GM21529 (cell line): ENCODE results near the gene NRXN3.
"Not testable (repeated sequence)": the region's sequence is repeated elsewhere in the genome, so short reads cannot be mapped to it uniquely, and the experiment has no call there.

ENCODE experiments used
- ATAC-seq: cut with Tn5 transposase; IDR thresholded peaks from one replicate; pipeline ENCODE4 v1.9.1; 2021; ENCODE audit not compliant: unreplicated experiment

Gene NRXN3

DNA sequence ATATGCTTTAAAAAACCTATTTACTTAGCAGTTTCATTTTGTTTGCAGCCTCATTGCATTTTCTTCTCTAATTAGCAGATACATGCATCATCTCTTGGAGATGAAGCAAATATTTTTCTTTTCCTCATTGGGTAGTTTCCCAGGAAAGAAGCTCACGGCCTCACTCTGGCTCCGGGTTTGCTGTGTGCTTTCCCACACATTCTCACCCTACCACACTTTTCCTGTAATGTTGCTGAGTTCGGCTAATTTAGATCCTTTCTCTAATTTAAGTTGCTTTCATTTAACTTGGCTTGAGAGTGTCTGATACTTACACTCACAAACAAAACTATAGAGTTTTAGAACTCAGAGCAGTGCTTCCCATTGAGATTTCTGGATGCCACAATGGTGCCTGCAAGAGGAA is 928.2 kb downstream of the NRXN3 start:
- ATAC-seq: no peak

DNA sequence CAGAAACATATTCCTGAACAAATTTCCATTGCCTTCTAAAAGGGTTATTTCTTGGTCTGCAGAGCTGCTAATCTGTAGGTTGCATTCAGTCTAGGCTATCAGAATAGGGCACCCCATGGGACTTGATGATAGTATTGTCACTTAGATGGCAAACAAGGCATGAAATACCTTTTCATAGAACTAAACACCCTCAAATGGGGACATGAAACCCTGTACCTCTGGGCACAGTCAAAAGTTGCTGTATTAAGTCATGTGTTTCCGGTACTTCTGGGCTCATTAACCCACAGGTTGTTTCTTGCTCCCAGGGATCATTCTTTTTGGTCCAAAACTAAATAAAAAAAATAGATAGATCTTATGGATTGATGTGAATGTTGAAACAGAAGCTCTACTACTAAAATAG is 930.4 kb downstream of the NRXN3 start:
- no peak for ATAC-seq

DNA sequence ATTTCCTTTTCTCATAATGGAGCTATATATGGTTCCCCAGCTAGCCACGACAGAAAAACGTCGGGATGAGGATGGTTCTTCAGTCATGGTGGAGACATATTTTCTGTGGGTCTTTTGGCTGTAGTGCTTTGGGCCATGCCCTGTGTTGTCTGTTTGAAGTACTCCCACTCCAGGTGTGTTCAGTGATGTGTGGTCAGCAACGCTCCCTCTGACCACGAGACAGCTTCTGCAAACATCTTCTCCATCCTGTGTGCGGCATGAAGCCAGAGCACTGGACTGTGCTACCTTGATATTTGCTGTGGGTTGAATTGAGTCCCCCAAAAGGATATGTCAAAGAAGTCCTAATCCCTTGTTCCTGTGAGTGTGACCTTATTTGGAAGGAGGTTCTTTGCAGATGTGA is 931.2 kb downstream of the NRXN3 start:
- no peak for ATAC-seq

DNA sequence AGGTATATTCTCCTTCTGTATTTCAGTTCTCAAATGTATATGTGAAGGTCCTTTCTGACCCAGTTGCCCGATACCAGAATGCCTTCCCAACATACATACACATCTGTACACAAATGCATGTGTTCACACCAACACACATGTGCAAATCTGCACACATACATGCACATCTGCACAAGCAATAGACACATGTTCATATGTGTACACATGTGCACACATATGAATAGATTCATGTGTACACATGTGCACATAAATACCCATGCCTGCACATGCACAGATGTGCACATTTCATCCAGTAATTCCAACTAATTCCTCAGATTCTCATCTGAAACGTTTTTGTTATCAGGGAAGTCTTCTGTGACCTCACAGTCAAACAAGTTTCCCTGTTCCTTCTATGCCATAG is 933.6 kb downstream of the NRXN3 start:
- no peak for ATAC-seq

DNA sequence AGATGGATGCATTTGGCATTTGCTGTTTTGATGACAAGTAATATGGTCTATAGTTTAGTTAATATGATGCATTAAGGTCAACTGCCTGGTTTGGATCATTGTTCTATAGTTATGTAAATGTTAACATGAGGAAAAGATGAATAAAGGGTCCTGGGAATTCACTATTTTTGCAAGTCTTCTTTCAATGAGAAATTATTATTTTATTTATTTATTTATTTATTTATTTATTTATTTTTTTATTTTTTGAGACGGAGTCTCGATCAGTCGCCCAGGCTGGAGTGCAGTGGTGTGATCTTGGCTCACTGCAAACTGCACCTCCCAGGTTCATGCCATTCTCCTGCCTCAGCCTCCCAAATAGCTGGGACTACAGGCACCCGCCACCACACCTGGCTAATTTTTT is 940.4 kb downstream of the NRXN3 start:
- ATAC-seq: not testable (repeated sequence)

DNA sequence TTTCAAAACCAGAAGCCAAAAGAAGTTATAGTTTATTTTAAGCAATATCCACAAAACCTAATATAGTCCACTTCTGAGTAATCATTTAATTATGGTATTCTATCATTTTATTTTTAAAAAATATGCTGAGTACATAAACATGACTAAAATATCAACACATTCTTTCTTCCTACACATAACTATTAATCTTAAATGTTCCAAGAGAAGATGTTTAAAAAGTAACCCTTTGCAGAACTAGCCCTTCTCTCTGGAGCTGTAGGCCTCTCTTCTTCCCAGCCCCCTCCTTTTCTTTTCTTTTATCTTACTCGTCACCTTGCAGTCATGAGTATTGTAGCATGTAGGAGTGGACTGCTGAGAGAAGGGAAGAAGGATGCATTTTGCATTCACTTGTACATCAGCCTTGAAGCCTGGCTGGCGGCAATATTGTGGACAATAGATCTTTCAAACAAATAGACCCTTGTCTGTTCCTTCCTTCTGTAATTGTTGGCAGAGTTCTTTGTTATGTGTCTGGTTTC is 941.9 kb downstream of the NRXN3 start:
- no peak for ATAC-seq

DNA sequence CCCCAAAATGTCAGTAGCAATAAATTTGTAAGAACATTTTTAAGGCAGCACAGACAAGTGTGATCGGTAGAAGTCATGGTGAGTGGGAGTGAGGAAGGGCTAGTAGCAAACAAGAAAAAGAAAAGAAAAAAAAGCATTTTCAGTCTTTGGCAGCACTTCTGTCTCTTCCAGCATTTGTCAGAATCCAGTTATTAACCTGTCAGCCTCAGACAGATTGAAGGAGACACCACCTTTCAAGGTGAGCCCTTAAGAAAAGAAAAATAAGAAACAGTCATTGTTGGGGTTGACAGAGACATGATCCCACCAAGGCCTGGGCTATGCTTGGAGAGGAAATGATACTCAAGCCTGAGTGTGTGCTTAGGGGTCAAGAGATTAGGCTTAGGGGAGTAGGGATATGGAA is 947.4 kb downstream of the NRXN3 start:
- no peak for ATAC-seq

DNA sequence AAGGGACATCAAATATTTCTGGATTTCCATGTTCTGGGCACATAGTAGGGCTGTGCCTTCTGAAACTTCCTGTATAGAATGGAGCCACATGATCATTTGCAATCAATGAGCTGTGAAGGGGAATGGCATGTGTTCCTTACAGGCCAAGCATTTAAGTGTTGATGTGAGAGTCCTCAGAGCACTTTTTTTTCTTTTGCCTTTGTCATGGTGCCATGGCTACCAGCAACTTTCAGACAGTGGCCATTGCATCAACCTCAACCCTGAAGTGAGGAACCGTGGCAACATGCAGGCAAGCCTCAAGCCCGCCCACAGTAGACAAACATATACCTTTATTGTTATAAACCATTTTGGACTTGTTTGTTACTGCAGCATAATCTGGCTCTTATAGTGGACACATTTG is 948.1 kb downstream of the NRXN3 start:
- ATAC-seq: no peak

DNA sequence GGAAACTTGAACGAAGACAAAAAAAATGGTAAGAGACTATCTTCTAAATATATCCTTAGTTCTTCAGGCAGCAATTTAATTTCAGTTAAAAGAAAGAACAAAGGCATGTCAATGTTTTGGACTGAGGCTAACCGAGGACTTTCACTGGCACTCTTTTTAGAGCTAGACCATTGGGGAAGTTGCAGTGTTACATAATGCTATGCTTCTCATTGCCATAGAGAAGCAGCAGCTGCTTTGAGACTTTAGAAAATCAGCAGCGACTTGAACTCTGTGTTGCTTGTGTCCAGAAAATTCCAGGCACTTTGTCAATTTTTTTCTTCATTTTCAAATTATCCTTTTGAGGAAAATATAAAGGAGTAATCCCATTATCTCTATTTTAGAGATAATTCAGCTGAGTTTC is 964.2 kb downstream of the NRXN3 start:
- ATAC-seq: no peak

DNA sequence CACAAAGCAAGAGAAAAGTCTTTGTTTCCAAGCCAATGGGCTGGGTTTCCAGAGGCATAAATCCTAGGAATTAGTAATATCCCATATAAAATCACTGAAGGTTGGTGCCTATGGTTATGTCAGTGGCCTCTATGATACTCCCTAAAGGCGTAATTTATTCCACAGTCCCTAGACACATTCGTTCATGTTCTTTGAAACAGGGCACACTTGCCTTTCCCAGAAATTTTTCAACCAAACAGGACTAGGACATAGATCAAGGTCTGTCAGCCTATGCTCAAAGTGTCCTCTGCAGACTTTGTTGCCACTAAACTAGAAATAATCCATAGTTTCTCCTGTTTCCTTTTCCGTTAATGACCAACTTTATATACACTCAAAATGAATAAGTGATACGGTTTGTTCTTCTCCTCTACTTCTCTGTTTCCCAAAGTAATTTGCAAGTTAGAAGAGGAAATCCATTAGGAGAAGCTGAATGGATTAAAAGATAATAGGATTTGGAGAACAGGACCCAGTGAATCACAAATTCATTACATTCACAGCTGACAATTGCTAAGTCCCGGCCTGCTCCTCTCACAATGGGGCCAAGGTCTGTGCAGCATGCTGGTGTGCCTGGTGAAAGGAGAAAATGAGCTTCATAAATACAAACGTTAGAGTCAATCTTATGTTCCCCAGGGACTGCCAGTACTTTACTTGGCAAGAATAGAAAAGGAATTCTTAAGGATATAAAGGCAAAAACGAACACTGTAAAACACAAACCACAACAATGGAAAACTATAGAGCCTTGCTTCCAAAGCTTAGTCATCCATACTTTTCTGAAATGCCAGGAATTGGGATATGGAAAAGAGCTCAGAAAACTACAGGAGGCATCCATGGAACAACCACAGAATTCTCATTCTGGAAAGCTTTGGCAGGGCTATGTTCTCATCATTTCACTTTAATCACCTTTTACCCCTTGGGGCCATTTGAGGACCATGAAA is 966.2 kb downstream of the NRXN3 start:
- ATAC-seq: no peak

DNA sequence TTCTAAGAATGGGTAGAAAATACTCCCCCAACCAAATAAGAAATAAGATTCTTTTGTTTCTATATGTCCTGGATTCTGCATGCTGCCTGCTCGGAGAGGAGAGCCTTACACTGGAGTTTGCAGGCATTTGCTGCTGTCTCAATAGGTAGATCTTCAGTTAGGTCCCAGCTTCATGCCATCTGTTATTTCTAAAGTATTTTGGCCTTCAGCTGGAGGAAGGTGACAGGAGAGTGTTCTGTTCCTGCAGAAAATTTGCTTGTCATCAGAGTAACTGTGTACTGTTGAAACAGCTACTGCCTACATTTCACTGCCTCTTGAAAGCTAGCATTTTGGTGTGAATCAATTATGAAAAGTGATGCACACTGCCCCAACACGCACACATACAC is 966.9 kb downstream of the NRXN3 start:
- no peak for ATAC-seq

DNA sequence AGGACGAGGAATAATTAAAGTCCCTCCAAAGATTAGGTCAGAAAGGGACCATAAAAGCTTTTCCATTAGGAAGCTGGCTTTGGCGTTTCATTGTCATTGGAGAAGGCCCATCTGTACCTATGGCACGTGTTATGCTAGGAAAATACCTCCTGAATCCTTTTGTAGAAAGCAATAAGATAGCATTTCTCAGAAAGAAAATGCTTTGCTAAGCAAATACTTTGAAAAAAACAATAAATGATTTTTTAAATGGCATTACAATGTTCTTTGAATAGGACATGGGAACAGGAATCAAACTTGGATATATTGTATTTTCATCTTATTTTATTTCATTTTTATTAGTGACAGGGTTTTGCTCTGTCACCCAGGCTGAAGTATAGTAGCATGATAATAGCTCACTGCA is 967.7 kb downstream of the NRXN3 start:
- ATAC-seq: no peak

DNA sequence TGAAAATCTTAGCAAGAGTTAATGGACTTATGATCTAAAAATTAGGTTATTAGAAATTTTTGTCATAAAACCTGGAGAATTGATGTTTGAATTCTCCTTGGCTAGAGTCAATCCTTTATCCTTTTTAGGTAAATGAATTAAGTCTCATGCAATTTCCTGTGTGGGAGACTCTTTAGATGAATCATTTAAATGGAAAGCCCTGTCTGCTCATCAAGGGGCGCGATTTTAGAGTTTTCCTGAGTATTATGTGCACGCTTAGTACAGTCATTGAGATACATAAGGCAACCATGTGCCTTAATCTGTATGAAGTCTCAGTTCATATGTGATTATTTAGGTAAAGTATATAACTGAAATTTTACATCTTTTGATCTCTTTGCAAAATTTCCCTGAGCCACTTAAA is 974.7 kb downstream of the NRXN3 start:
- no peak for ATAC-seq

DNA sequence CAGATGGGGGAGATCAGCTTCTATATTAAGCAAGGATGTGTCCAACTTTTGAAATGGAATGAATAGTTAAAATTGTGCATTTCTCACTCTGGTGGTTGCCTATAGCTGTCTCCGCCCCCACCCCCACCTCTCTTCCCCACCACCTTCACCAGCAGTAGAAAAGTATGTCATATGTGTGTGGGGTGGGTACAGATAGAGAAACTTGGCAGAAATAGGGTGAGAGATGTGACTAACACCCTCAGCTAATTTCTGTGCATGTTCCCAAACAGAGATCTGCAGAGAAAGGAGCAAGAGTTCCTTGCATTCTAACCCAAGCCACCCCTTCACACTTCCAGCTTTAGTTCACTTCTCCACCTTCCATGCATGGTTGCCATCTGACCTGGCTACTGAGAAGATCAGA is 980.1 kb downstream of the NRXN3 start:
- ATAC-seq: no peak

DNA sequence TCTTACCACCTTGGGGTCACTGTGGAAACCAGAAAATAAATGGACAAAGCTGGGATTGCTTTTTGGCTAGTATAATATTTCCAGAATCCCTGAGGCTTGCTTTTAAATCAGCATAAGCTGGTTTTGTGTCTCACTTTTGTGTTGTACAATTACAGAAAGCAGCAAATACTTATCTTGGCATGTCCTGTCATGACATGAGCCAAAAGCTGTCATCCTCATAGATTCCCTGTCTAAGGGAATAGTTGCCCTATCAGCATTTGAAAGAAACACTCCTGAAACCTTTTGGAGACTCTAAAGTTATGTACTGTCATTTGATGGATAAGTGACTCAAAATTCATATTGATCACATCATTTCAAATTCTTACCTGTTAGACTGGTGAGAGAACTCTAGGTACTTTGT is 987.2 kb downstream of the NRXN3 start:
- ATAC-seq: no peak

DNA sequence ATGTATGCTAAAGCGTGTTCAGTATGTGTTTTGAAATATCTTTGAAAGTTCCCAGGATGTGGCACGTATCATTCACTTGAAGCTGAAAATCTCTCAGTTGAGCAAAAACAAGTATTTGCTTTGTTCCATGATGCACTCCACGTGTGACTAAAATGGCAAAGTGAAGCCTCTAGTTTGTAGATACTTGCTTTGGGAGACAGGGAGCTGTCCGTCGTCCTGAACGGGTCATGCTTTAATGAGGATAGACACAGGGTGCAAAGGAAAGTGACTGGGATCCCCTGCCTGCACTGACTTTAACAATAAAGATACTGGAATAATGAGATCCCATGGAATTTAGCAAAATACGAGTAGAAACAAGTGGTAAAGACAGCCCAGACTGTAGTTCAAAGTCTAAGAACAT is 991.4 kb downstream of the NRXN3 start:
- no peak for ATAC-seq

DNA sequence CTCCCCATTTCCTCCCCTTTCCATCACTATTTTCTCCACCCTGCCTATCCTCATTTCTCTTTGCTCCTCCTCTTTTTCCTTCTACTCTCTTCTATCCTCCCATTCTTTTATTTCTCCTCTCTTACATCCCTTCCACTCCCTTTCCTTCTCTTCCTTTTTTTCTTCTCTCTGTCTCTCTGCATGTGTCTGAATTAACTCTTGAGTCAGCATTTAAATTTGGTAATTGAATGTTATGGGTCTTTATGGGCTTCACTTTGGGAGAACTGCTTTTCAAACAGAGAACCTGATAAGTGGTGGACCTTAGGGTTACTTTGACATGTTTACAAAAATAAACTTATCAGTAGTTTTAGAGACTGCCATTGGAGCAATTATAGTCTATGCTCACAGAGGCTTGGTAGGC is 992.7 kb downstream of the NRXN3 start:
- ATAC-seq: no peak

DNA sequence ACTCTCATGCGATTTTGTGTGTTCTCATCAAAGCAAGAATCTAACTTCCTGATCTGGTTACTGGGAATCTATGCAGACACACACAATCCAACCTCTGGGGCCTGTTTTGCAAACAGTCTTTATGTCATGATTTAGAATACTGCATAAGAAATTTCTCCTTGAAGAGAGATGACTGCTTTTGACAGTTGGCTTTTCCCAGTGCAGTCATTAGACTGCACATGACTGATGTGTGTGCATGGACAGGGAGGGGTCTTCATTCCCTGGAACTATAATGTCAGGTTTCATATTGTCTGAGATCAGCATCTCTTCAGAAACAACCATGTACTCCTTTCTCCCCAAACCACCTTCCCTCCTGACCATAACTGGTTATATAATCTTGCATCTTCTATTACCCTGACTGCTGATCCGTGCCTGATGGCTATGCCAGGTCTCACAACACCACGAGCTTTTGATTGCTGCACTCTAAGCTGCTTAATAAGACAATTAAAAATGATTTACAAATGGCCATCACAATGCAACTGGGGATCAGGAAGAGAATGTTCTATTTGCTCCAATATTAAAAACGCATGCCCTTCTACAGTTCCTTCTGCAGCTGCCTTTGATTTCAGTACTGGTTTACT is 995.4 kb downstream of the NRXN3 start:
- ATAC-seq: no peak

DNA sequence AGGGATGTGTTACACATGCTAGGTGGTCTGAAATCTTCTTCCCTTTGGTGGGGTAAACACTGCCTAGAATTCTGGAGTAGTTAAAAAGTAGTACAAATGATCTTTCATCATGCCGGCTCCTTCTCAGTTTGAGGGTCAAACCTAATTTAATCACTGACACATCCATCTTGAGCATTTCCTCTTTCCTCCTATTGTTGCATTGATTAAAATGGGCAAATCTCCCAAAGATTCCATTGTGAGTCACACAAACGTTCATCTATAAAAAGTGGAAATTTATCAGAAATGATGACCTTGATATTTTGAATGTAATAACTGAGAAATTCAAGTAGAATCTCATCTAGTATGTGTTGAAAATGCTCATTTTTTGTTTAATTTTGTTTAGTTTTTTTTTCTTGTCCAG is 996.0 kb downstream of the NRXN3 start:
- no peak for ATAC-seq

DNA sequence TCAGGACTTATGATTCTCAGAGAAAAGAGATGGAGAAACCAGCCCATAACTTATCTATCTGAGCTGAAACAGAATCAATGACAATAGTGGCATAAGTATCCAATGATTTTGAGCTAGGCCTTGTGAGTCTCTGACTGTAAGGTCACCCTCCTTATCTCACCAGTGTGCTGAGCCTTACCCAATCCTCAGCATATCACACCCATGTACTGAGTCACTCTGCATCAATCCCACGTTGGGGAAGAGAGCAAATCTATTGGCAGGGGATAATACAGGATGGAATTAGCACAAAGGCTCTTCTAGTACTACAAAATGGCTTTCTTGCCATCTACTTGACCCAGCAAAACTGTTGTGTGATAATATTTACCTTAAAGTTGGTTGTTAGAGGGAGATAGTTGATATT is 997.8 kb downstream of the NRXN3 start:
- ATAC-seq: no peak

DNA sequence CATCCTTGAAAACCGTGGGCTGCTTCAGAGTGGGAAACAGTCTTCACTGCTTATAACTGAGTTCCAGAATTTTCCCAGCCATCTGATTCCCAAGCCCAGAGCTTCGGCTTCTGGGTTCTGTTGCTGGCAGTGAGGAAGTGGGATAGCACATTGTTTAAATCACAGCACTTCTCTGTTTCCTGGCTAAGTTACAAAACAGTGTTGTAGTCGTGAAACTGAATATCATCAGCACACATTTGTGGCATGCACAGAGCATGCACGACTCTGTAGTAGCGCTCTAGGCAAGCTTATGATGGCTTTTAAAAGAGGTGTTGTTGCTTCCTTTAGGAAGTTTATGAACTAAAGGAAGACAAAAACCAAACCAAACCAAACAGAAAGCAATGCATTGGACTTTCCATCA is 1005.5 kb downstream of the NRXN3 start:
- ATAC-seq: no peak

DNA sequence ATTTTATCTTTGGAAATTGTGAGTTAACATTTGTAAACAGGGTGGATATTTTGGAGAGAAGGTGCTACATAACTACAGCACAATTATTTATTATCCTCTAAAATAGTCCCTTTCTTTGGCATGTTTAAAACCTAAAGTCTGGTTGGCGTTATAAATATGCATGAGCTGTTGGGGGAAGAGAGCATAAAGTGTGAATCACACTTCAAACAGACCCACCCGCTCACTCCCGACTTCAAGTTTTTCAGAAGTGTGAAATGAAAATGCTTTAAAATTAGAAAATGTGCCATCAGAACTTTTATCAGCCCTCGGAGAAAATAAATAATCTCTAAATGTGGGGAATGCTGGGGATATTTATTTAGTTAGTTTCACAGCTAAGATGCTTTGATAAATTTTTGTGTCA is 1006.9 kb downstream of the NRXN3 start:
- no peak for ATAC-seq
